HepG2 (cell line): Measurements from ENCODE around the gene TAS1R1. TPM values are rescaled to one million over a fixed set of nuclear protein-coding genes. Genes with fewer than 3 reads are reported as not detected.

Experiments
- ATAC-seq: fragments of 200-7000 bp; cut with Tn5 transposase; 3 replicates; pipeline ENCODE4 v1.9.1; 2020; ENCODE audit warnings: mild to moderate bottlenecking, moderate library complexity
- BruUV-seq: library from RNA; stranded (reverse); fragments of 400-500 nt; replicated peaks from 2 replicates; lab custom pipeline; 2021; lab: Mats Ljungman, UMichigan
- CTCF ChIA-PET: fragments of 300-600 bp; formaldehyde crosslinking; extraction: SDS; loops from one replicate; lab custom pipeline; 2021; ENCODE audit warnings: low total read pairs, inconsistent platforms, low intra/inter-chr PET ratio; lab: Yijun Ruan, JAX
- POLR2A ChIA-PET: fragments of 350-600 bp; sonication (Branson Sonifier 250); formaldehyde crosslinking; loops from one replicate; lab custom pipeline; 2020; ENCODE audit warnings: antibody characterized with exemption, inconsistent platforms; lab: Yijun Ruan, JAX
- DNase-seq: peaks from one replicate; pipeline ENCODE4 v3.0.0-alpha.2; 2015; ENCODE audit warnings: low spot score
- FAIRE-seq: peaks from 3 replicates; lab custom pipeline; 2011; peaks lifted over from hg19 to GRCh38; lab: Jason Lieb, UNC
- H2AFZ ChIP-seq: one replicate; pipeline ENCODE4 v1.6.1; 2011; ENCODE audit warnings: low read length, inconsistent platforms
- H3K27ac ChIP-seq: fragments of 300-600 bp; 3 replicates; pipeline ENCODE4 v1.8.0; 2011; ENCODE audit warnings: mixed run types, mild to moderate bottlenecking, mixed read lengths, low read length, inconsistent platforms; ENCODE audit not compliant: insufficient read depth; ENCODE audit errors: extremely low read length
- H3K27me3 ChIP-seq, 2 experiments: fragments of 200-600 bp in 1 of 2; 2 replicates in 1 of 2; 3 replicates in 1 of 2; pipeline versions ENCODE4 v1.6.0 to v1.8.0; 2011; ENCODE audit warnings: low read length in 2 of 2, mild to moderate bottlenecking in 2 of 2, moderate library complexity in 2 of 2, inconsistent platforms in 1 of 2; ENCODE audit not compliant: insufficient read depth in 2 of 2, control insufficient read depth in 1 of 2
- H3K36me3 ChIP-seq, 2 experiments: fragments of 200-600 bp in 1 of 2; replicated peaks in 1 of 2; 2 replicates in 1 of 2; 3 replicates in 1 of 2; pipeline versions ENCODE4 v1.5.1 to v1.8.0; 2011; ENCODE audit warnings: low read length in 2 of 2, inconsistent platforms in 1 of 2; ENCODE audit not compliant: insufficient read depth in 2 of 2, control insufficient read depth in 1 of 2
- H3K4me1 ChIP-seq: 2 replicates; pipeline ENCODE4 v1.5.1; 2012; ENCODE audit warnings: low read length, inconsistent platforms; ENCODE audit not compliant: insufficient read depth
- H3K4me2 ChIP-seq: 2 replicates; pipeline ENCODE4 v1.6.0; 2011; ENCODE audit warnings: low read depth, low read length, inconsistent platforms
- H3K4me3 ChIP-seq, 3 experiments: fragments of 200-600 bp in 1 of 3; sonication (generic), shearing (Covaris generic) in 1 of 3; replicated peaks in 1 of 3; 2 replicates each; pipeline ENCODE4 v1.5.1; 2011 to 2016; ENCODE audit warnings: low read length in 3 of 3, inconsistent platforms in 2 of 3, low read depth in 2 of 3, mild to moderate bottlenecking in 2 of 3, control low read depth in 1 of 3, mixed read lengths in 1 of 3; ENCODE audit not compliant: insufficient read depth in 1 of 3
- H3K79me2 ChIP-seq: one replicate; pipeline ENCODE4 v1.6.1; 2011; ENCODE audit warnings: low read length, inconsistent platforms; ENCODE audit not compliant: insufficient read depth
- H3K9ac ChIP-seq: 2 replicates; pipeline ENCODE4 v1.6.0; 2011; ENCODE audit warnings: mild to moderate bottlenecking, low read depth, low read length, inconsistent platforms; ENCODE audit not compliant: insufficient read depth
- H3K9me3 ChIP-seq: 2 replicates; pipeline ENCODE4 v1.5.1; 2012; ENCODE audit warnings: mild to moderate bottlenecking, low read length
- H4K20me1 ChIP-seq: 2 replicates; pipeline ENCODE4 v1.6.0; 2011; ENCODE audit warnings: inconsistent platforms, mild to moderate bottlenecking, low read length, moderate library complexity; ENCODE audit not compliant: insufficient read depth
- ATF1 ChIP-seq: IDR thresholded peaks from 2 replicates; pipeline ENCODE4 v1.6.1; 2016; ENCODE audit warnings: mild to moderate bottlenecking, control low read depth
- ERF ChIP-seq: IDR thresholded peaks from 2 replicates; pipeline ENCODE4 v1.6.1; 2018; ENCODE audit warnings: missing biosample characterization, missing genetic modification reagents
- KDM3A ChIP-seq: IDR thresholded peaks from 2 replicates; pipeline ENCODE4 v1.6.1; 2018; ENCODE audit warnings: low read depth, missing compliant biosample characterization
- LRRFIP1 ChIP-seq: sonication (generic); formaldehyde crosslinking; conservative IDR thresholded peaks from 2 replicates; pipeline ENCODE4 v1.4.0; 2020; ENCODE audit warnings: missing genetic modification reagents
- MYNN ChIP-seq: sonication (generic); formaldehyde crosslinking; IDR thresholded peaks from 2 replicates; pipeline ENCODE4 v1.4.0; 2020; ENCODE audit warnings: mild to moderate bottlenecking, low read depth, missing genetic modification reagents
- PCBP2 ChIP-seq: fragments of 200-400 bp; formaldehyde crosslinking; optimal IDR thresholded peaks from 2 replicates; pipeline ENCODE3; 2018; ENCODE audit warnings: low read length, low read depth; ENCODE audit not compliant: poor library complexity, severe bottlenecking
- TBX2 ChIP-seq: sonication (generic); formaldehyde crosslinking; IDR thresholded peaks from 2 replicates; pipeline ENCODE4 v1.5.0; 2020; ENCODE audit warnings: missing genetic modification reagents, mild to moderate bottlenecking, borderline replicate concordance
- ZNF264 ChIP-seq: sonication (generic); formaldehyde crosslinking; IDR thresholded peaks from 2 replicates; pipeline ENCODE4 v1.4.0; 2020; ENCODE audit warnings: missing genetic modification reagents
- ZNF510 ChIP-seq: sonication (generic); formaldehyde crosslinking; IDR thresholded peaks from 2 replicates; pipeline ENCODE4 v1.4.0; 2020; ENCODE audit warnings: low read depth, mild to moderate bottlenecking, missing genetic modification reagents
- WGBS: methylation state at CpG from one replicate; pipeline ENCODE4 v1.1.6; 2017; ENCODE audit warnings: low lambda C conversion rate; 5-methylcytosine and 5-hydroxymethylcytosine counted together
- in situ Hi-C: cut with HindIII; loops from 2 replicates; pipeline ENCODE4 v1.10.0; 2017; ENCODE audit warnings: low pct_unique_long_range_greater_than_20kb; ENCODE audit not compliant: extremely low pct_ligation_motif_present
- intact Hi-C: fragments of 100-400 bp; cut with micrococcal nuclease; formaldehyde crosslinking; loops from one replicate; pipeline ENCODE4 v1.10.0; 2022; ENCODE audit not compliant: unreplicated experiment
- polyA plus RNA-seq, 8 experiments: library from polyadenylated mRNA; depleted of rRNA in 3 of 8; stranded (reverse) in 7 of 8; unstranded in 1 of 8; fragments of >200 nt; fragmentation: Illumina TruSeq in 4 of 8; extraction: Trizol in 4 of 8; gene quantifications; 2 replicates each; pipeline versions ENCODE4 v1.2.1 to v1.2.3, GENCODE V29; 2011 to 2016; ENCODE audit warnings: low read depth in 4 of 8, missing spikeins in 1 of 8, mixed read lengths in 1 of 8; ENCODE audit not compliant: insufficient read depth in 1 of 8
- total RNA-seq, 5 experiments: library from RNA; depleted of rRNA; stranded (reverse); fragments of >200 nt; fragmentation: Illumina TruSeq; extraction: Trizol; gene quantifications; 2 replicates each; pipeline ENCODE4 v1.2.3, GENCODE V29; 2016; ENCODE audit warnings: low read depth in 1 of 5
- TF ChIP-seq, protein P1 (sequence below): sonication (generic); formaldehyde crosslinking; IDR thresholded peaks from 2 replicates; pipeline ENCODE4 v1.5.1; 2020; ENCODE audit warnings: missing genetic modification reagents, mild to moderate bottlenecking, borderline replicate concordance
- TF ChIP-seq, protein P2 (sequence below), 2 experiments: sonication (generic) in 1 of 2; formaldehyde crosslinking in 1 of 2; IDR thresholded peaks; 2 replicates each; pipeline versions ENCODE4 v1.4.0 to v1.6.1; 2018 to 2020; ENCODE audit warnings: missing genetic modification reagents in 2 of 2, borderline replicate concordance in 1 of 2, low read depth in 1 of 2, mild to moderate bottlenecking in 1 of 2, missing biosample characterization in 1 of 2
- TF ChIP-seq, protein P3 (sequence below): sonication (generic); formaldehyde crosslinking; IDR thresholded peaks from 2 replicates; pipeline ENCODE4 v1.4.0; 2020; ENCODE audit warnings: missing genetic modification reagents, borderline replicate concordance

Gene TAS1R1
- total and polyA plus RNA-seq, 2 of the 13 experiments (the other 11 are each of a cell fraction or from before 2014, with no cell fraction given), result 1.4 to 1.6 TPM

DNA sequence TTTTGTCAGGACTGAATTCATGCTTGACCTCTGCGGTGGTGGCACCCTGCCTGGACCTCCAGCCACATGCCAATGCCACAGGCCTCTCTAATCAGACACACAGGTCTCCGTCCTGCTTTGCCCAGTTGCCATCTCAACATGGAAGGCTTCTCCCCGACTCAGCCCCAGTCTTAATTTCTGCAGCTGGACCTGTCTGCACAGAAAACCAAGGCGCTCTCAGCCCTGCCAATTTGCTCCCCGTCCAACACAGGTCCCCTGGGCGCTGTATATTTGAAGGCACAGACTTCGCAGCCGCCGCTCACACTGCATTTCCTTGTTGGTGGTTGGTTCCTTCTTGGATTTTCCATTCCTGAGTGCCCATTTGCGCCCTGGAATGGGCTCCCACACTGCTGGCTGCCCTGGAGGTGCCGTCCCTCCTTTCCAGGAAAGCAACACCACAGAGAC is 35.6 kb upstream of the TAS1R1 start:
- H3K79me2 ChIP-seq, result no peaks in the 10 kb centered on the region
- ChIA-PET POLR2A (no interaction called here), CTCF (no interaction called here)
- TF ChIP-seq, protein P1, sequence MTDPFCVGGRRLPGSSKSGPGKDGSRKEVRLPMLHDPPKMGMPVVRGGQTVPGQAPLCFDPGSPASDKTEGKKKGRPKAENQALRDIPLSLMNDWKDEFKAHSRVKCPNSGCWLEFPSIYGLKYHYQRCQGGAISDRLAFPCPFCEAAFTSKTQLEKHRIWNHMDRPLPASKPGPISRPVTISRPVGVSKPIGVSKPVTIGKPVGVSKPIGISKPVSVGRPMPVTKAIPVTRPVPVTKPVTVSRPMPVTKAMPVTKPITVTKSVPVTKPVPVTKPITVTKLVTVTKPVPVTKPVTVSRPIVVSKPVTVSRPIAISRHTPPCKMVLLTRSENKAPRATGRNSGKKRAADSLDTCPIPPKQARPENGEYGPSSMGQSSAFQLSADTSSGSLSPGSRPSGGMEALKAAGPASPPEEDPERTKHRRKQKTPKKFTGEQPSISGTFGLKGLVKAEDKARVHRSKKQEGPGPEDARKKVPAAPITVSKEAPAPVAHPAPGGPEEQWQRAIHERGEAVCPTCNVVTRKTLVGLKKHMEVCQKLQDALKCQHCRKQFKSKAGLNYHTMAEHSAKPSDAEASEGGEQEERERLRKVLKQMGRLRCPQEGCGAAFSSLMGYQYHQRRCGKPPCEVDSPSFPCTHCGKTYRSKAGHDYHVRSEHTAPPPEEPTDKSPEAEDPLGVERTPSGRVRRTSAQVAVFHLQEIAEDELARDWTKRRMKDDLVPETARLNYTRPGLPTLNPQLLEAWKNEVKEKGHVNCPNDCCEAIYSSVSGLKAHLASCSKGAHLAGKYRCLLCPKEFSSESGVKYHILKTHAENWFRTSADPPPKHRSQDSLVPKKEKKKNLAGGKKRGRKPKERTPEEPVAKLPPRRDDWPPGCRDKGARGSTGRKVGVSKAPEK (CRISPR knock-in tag), result no peak
- TF ChIP-seq PCBP2, result no peak
- TF ChIP-seq ATF1, result no peak
- no peak for TF ChIP-seq KDM3A (CRISPR knock-in tag)
- TF ChIP-seq ZNF264 (CRISPR knock-in tag), result no peak
- no peak for TF ChIP-seq MYNN (CRISPR knock-in tag)
- no peak for TF ChIP-seq ZNF510 (CRISPR knock-in tag)
- no peak for TF ChIP-seq LRRFIP1 (CRISPR knock-in tag)
- no peak for TF ChIP-seq TBX2
- no peak for TF ChIP-seq ERF (CRISPR knock-in tag)
- TF ChIP-seq, protein P2, sequence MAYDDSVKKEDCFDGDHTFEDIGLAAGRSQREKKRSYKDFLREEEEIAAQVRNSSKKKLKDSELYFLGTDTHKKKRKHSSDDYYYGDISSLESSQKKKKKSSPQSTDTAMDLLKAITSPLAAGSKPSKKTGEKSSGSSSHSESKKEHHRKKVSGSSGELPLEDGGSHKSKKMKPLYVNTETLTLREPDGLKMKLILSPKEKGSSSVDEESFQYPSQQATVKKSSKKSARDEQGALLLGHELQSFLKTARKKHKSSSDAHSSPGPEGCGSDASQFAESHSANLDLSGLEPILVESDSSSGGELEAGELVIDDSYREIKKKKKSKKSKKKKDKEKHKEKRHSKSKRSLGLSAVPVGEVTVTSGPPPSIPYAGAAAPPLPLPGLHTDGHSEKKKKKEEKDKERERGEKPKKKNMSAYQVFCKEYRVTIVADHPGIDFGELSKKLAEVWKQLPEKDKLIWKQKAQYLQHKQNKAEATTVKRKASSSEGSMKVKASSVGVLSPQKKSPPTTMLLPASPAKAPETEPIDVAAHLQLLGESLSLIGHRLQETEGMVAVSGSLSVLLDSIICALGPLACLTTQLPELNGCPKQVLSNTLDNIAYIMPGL (CRISPR knock-in tag; IDR thresholded peaks at IDR 0.05; ENCODE audit: borderline replicate concordance in 1 of 2, low read depth in 1 of 2), result no peak
- TF ChIP-seq, protein P3, sequence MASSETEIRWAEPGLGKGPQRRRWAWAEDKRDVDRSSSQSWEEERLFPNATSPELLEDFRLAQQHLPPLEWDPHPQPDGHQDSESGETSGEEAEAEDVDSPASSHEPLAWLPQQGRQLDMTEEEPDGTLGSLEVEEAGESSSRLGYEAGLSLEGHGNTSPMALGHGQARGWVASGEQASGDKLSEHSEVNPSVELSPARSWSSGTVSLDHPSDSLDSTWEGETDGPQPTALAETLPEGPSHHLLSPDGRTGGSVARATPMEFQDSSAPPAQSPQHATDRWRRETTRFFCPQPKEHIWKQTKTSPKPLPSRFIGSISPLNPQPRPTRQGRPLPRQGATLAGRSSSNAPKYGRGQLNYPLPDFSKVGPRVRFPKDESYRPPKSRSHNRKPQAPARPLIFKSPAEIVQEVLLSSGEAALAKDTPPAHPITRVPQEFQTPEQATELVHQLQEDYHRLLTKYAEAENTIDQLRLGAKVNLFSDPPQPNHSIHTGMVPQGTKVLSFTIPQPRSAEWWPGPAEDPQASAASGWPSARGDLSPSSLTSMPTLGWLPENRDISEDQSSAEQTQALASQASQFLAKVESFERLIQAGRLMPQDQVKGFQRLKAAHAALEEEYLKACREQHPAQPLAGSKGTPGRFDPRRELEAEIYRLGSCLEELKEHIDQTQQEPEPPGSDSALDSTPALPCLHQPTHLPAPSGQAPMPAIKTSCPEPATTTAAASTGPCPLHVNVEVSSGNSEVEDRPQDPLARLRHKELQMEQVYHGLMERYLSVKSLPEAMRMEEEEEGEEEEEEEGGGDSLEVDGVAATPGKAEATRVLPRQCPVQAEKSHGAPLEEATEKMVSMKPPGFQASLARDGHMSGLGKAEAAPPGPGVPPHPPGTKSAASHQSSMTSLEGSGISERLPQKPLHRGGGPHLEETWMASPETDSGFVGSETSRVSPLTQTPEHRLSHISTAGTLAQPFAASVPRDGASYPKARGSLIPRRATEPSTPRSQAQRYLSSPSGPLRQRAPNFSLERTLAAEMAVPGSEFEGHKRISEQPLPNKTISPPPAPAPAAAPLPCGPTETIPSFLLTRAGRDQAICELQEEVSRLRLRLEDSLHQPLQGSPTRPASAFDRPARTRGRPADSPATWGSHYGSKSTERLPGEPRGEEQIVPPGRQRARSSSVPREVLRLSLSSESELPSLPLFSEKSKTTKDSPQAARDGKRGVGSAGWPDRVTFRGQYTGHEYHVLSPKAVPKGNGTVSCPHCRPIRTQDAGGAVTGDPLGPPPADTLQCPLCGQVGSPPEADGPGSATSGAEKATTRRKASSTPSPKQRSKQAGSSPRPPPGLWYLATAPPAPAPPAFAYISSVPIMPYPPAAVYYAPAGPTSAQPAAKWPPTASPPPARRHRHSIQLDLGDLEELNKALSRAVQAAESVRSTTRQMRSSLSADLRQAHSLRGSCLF, result no peak

More for the DNA sequence above, 35.6 kb upstream of the TAS1R1 start:
- WGBS, result 71% methylated on average over 11 of the region's 11 CpGs
- H3K9me3 ChIP-seq, result no peaks in the 10 kb centered on the region
- in situ Hi-C loops, result no loop called here
- no peak for DNase-seq
- H3K9ac ChIP-seq, result no peak overlapping the region
- peak; percentile 24 for ATAC-seq
- no peak for FAIRE-seq
- no peaks in the 10 kb centered on the region for H3K27me3 ChIP-seq
- intact Hi-C loops, result no loop called here
- H3K36me3 ChIP-seq, result no peaks in the 10 kb centered on the region
- no peak overlapping the region for H2AFZ ChIP-seq
- no peak overlapping the region for H3K4me3 ChIP-seq
- no peak overlapping the region for H3K27ac ChIP-seq
- BruUV-seq, result no TSS peak
- H3K4me1 ChIP-seq, result no peaks in the 10 kb centered on the region
- H3K4me2 ChIP-seq, result no peak overlapping the region
- H4K20me1 ChIP-seq, result no peaks in the 10 kb centered on the region
